Mammary epithelial cell (primary cell): ENCODE data around the gene KDF1.

Experiments used
- CTCF ChIP-seq, 2 donors: IDR thresholded peaks in 1 of 2; conservative IDR thresholded peaks in 1 of 2; 2 replicates each; pipeline ENCODE4 v1.5.1; 2011 to 2012; ENCODE audit warnings: inconsistent platforms in 2 of 2, low read length in 2 of 2, mild to moderate bottlenecking in 2 of 2, control low read depth in 1 of 2, low read depth in 1 of 2; ENCODE audit not compliant: insufficient read depth in 1 of 2; ENCODE audit errors: extremely low read depth in 1 of 2
- EZH2 ChIP-seq: IDR thresholded peaks from 2 replicates; pipeline ENCODE4 v1.6.1; 2012; ENCODE audit warnings: low read length, inconsistent platforms, borderline replicate concordance

- TF ChIP-seq CTCF (conservative IDR thresholded peaks at IDR 0.05 in 1 of 2, IDR thresholded peaks at IDR 0.05 in 1 of 2; ENCODE audit: extremely low read depth in 1 of 2, insufficient read depth in 1 of 2, low read depth in 1 of 2, low read length in 2 of 2) (no peak), EZH2 (no peak)
Measured at GRCh38 chr1:26961826-26962225, 1.6 kb upstream of the KDF1 start.
